Pancreas (tissue), 10 donors: ENCODE data around the gene PANX2. TPM values are rescaled to one million over a fixed set of nuclear protein-coding genes. Genes with fewer than 3 reads are reported as not detected.

ENCODE experiments used
- ATAC-seq, 4 donors: fragments of 200-7000 bp; cut with Tn5 transposase; one replicate each; pipeline versions ENCODE4 v1.8.0 to v1.9.1; 2020; ENCODE audit warnings: mild to moderate bottlenecking in 4 of 4, moderate library complexity in 4 of 4
- DNase-seq, 6 donors: peaks; one replicate each; pipeline ENCODE4 v3.0.0-alpha.2; 2020
- FAIRE-seq: peaks from 2 replicates; lab custom pipeline; 2012; peaks lifted over from hg19 to GRCh38; lab: Jason Lieb, UNC
- H3K27ac ChIP-seq, 4 donors: fragments of 200-600 bp; sonication (generic); 1 replicate in 3 of 4; 2 replicates in 1 of 4; pipeline versions ENCODE4 v1.5.0 to v1.8.0; 2020
- H3K27me3 ChIP-seq, 4 donors: fragments of 200-600 bp; one replicate each; pipeline ENCODE4 v1.8.0; 2021
- H3K36me3 ChIP-seq, 3 donors: fragments of 200-600 bp; sonication (generic) in 1 of 3; one replicate each; pipeline versions ENCODE4 v1.5.0 to v1.8.0; 2020 to 2021
- H3K4me1 ChIP-seq, 3 donors: fragments of 200-600 bp; one replicate each; pipeline ENCODE4 v1.8.0; 2021
- H3K4me3 ChIP-seq, 4 donors: fragments of 200-600 bp; sonication (generic) in 2 of 4; one replicate each; pipeline versions ENCODE4 v1.5.0 to v1.8.0; 2020 to 2021
- H3K9me3 ChIP-seq, 4 donors: fragments of 200-600 bp; one replicate each; pipeline ENCODE4 v1.8.0; 2021
- CTCF ChIP-seq, 4 donors: fragments of 200-600 bp; sonication (generic) in 3 of 4; IDR thresholded peaks; one replicate each; pipeline versions ENCODE4 v1.5.0 to v1.8.0; 2021; ENCODE audit warnings: antibody characterized with exemption in 4 of 4
- WGBS, 2 donors: extraction: QIAGEN DNeasy Blood & Tissue Kit; methylation state at CpG; one replicate each; pipeline ENCODE4 v1.1.7; 2013; 5-methylcytosine and 5-hydroxymethylcytosine counted together
- intact Hi-C, 3 donors: fragments of 100-400 bp; cut with DNase I; formaldehyde crosslinking; loops; one replicate each; pipeline versions ENCODE4 v1.11.1 to v1.14.2; 2022
- polyA plus RNA-seq, 2 donors: library from polyadenylated mRNA; stranded (reverse); fragments of 200-250 nt; gene quantifications; one replicate each; pipeline ENCODE4 v1.2.3, GENCODE V29; 2013
- total RNA-seq, 6 donors: library from RNA; stranded (reverse); fragmentation: NEBNext Ultra II Directional in 4 of 6; extraction: Animal tissue kit (Norgen Biotek cat#: 25700) in 4 of 6; gene quantifications; one replicate each; pipeline versions ENCODE4 v1.2.1 to v1.2.4, GENCODE V29; 2021 to 2023
- donor health status: healthy with polysubstance abuse.
- donor health status: DM: no; HTN: no; CAD: no; lungs with moderate emphysema.
- donor health status: DM: no; HTN: no; CAD: no.
- donor health status: control.
- donor health status: control.
- donor health status: Bipolar disorder and iron deficiency.
- donor health status: DM: yes; HTN: yes; CAD: no.
- donor health status: DM: no; HTN: no; CAD: no.
- donor health status: DM: no; HTN: no; CAD: no.
- donor health status: DM: yes; HTN: yes; CAD: no.

Gene PANX2
- total and polyA plus RNA-seq, 8 donors = 0.31 to 3.5 (median 0.67) TPM

GRCh38 chr22:50141462-50141861, 29.1 kb upstream of the PANX2 start:
- H3K4me1 ChIP-seq = no peaks in the 10 kb centered on the region
- no peaks in the 10 kb centered on the region for H3K9me3 ChIP-seq
- ATAC-seq = peak; percentile 43 to 71 (median 55)
- 33 to 41% methylated on average over 6 of the region's 6 CpGs for WGBS, 2 donors
- no peak overlapping the region for H3K4me3 ChIP-seq
- no peaks in the 10 kb centered on the region for H3K27me3 ChIP-seq
- DNase-seq = no peak
- FAIRE-seq = no peak
- intact Hi-C loops = no loop called here
- no peak overlapping the region for H3K27ac ChIP-seq
- no peak for TF ChIP-seq CTCF (IDR thresholded peaks at IDR 0.05)
- H3K36me3 ChIP-seq = no peaks in the 10 kb centered on the region

- intact Hi-C loops = no loop called here
- TF ChIP-seq CTCF (IDR thresholded peaks at IDR 0.05) = no peak
- ATAC-seq (peak; percentile 37 to 66 (median 58)), FAIRE-seq (no peak), DNase-seq (no peak)
- H3K27me3 ChIP-seq = no peaks in the 10 kb centered on the region
- no peak overlapping the region for H3K4me3 ChIP-seq
- H3K36me3 ChIP-seq = no peaks in the 10 kb centered on the region
- WGBS, 2 donors = 11 to 12% methylated on average over 11 of the region's 11 CpGs
- no peaks in the 10 kb centered on the region for H3K9me3 ChIP-seq
- H3K4me1 ChIP-seq = no peaks in the 10 kb centered on the region
- no peak overlapping the region for H3K27ac ChIP-seq
Observed at GRCh38 chr22:50141891-50142363, 28.6 kb upstream of the PANX2 start.

GRCh38 chr22:50143096-50143495, 27.4 kb upstream of the PANX2 start:
- ATAC-seq (no peak), DNase-seq (no peak), FAIRE-seq (no peak)
- intact Hi-C loops = no loop called here
- no peaks in the 10 kb centered on the region for H3K27me3 ChIP-seq
- H3K9me3 ChIP-seq = no peaks in the 10 kb centered on the region
- TF ChIP-seq CTCF (IDR thresholded peaks at IDR 0.05) = no peak
- no peaks in the 10 kb centered on the region for H3K36me3 ChIP-seq
- H3K4me3 ChIP-seq = no peak overlapping the region
- WGBS, 2 donors = 85 to 88% methylated on average over 7 of the region's 7 CpGs
- H3K27ac ChIP-seq = no peak overlapping the region
- H3K4me1 ChIP-seq = no peaks in the 10 kb centered on the region

- ATAC-seq = no peak
- intact Hi-C loops = no loop called here
- DNase-seq = no peak
- no peaks in the 10 kb centered on the region for H3K9me3 ChIP-seq
- H3K27ac ChIP-seq = no peak overlapping the region
- 81 to 83% methylated on average over 18 of the region's 18 CpGs for WGBS, 2 donors
- TF ChIP-seq CTCF (IDR thresholded peaks at IDR 0.05) = no peak
- no peaks in the 10 kb centered on the region for H3K27me3 ChIP-seq
- H3K4me3 ChIP-seq = no peak overlapping the region
- no peaks in the 10 kb centered on the region for H3K36me3 ChIP-seq
- FAIRE-seq = no peak
- H3K4me1 ChIP-seq = no peaks in the 10 kb centered on the region
Observed at GRCh38 chr22:50144005-50144614, 26.4 kb upstream of the PANX2 start.

- no peak for FAIRE-seq
- ATAC-seq = no peak
- H3K4me1 ChIP-seq = no peaks in the 10 kb centered on the region
Observed at GRCh38 chr22:50145721-50146438, 24.7 kb upstream of the PANX2 start.

More at GRCh38 chr22:50145721-50146438, 24.7 kb upstream of the PANX2 start:
- no peaks in the 10 kb centered on the region for H3K36me3 ChIP-seq
- no peak overlapping the region for H3K4me3 ChIP-seq
- intact Hi-C loops = loop anchor here in 1 of 3 donors (2.0 kb wide), 1 partner anchor 65 kb away; no protein-coding TSS in a partner anchor
- no peak for TF ChIP-seq CTCF (IDR thresholded peaks at IDR 0.05)
- no peaks in the 10 kb centered on the region for H3K27me3 ChIP-seq
- 59 to 77% methylated on average over 25 of the region's 25 CpGs for WGBS, 2 donors
- no peak overlapping the region for H3K27ac ChIP-seq
- no peak for DNase-seq
- H3K9me3 ChIP-seq = no peaks in the 10 kb centered on the region
